H1 (cell line): Measurements from ENCODE around the gene NDUFAB1. TPM values are rescaled to one million over a fixed set of nuclear protein-coding genes. Genes with fewer than 3 reads are reported as not detected.

Source experiments
- BACH1 ChIP-seq: IDR thresholded peaks from 2 replicates; pipeline ENCODE4 v1.6.1; 2012; ENCODE audit warnings: low read length, improper control_type of control experiment
- BRCA1 ChIP-seq: IDR thresholded peaks from 2 replicates; pipeline ENCODE4 v1.6.1; 2012; ENCODE audit warnings: low read depth, low read length, improper control_type of control experiment
- CHD1 ChIP-seq: IDR thresholded peaks from 2 replicates; pipeline ENCODE4 v1.6.1; 2012; ENCODE audit warnings: low read depth, low read length, improper control_type of control experiment
- JUND ChIP-seq: IDR thresholded peaks from 2 replicates; pipeline ENCODE4 v1.6.1; 2011; ENCODE audit warnings: mild to moderate bottlenecking, improper control_type of control experiment, low read length
- KDM4A ChIP-seq: IDR thresholded peaks from one replicate; pipeline ENCODE4 v1.7.1; 2012; ENCODE audit warnings: low read depth, mild to moderate bottlenecking, moderate library complexity, low read length, inconsistent platforms; ENCODE audit not compliant: severe bottlenecking
- SIX5 ChIP-seq: IDR thresholded peaks from 2 replicates; pipeline ENCODE4 v1.6.1; 2011; ENCODE audit warnings: mild to moderate bottlenecking, low read depth, low read length
- SUZ12 ChIP-seq: fragments of 200-600 bp; sonication (generic); IDR thresholded peaks from 2 replicates; pipeline ENCODE4 v1.6.1; 2012; ENCODE audit warnings: mild to moderate bottlenecking, inconsistent platforms, low read length, moderate library complexity, mixed read lengths
- polyA plus RNA-seq, 7 experiments: library from polyadenylated mRNA; depleted of rRNA in 3 of 7; stranded (reverse) in 5 of 7; unstranded in 2 of 7; fragments of >200 nt in 5 of 7; fragments of 200-250 nt in 2 of 7; gene quantifications; 1 replicate in 5 of 7; 2 replicates in 1 of 7; 4 replicates in 1 of 7; pipeline versions ENCODE4 v1.2.1 to v1.2.3, GENCODE V29; 2011 to 2013; ENCODE audit warnings: missing spikeins in 2 of 7, mixed read lengths in 2 of 7
- total RNA-seq: library from RNA; stranded (reverse); fragmentation: NEBNext Ultra II Directional; extraction: Animal tissue kit (Norgen Biotek cat#: 25700); gene quantifications from 2 replicates; pipeline ENCODE4 v1.2.1, GENCODE V29; 2021

NDUFAB1 gene
- total and polyA plus RNA-seq, 2 of the 8 experiments (the other 6 are each of a cell fraction or from before 2014, with no cell fraction given), result 135 to 294 TPM

DNA sequence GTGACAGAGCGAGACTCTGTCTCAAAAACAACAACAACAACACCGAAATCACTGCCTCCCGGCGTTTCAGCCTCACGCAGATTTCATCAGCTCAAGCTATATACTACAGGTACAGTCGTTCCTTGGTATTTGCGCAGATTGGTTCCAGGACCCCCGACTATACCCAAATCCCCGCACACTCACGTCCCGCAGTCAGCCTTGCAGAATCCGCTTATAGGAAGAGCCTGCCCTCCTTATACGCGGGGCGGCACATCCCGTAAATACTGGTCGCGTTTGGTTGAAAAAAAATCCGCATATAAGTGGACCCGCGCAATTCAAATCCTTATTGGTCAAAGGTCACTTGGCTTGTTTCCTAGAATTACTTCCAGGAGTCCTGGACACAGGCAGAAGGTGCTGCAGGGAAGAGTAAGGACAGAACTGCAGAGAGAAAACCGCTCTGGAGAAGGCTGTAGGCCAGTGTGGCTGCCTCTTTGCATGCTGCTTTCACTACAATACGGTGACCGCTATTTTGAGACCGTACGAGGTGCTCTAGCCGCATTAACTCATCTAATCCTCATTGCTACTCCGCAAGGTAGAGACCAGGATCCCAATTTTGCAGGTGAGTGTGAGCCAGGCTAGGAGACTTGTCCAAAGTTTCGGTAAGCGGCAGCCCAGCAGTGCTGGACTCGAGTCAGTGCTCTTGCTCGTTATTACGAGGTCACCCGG is 718 bp downstream of the NDUFAB1 start (continued):
- TF ChIP-seq KDM4A (no peak), SIX5 (no peak), JUND (no peak), SUZ12 (no peak), CHD1 (no peak), BRCA1 (no peak), BACH1 (no peak)
